HepG2 (cell line): ENCODE data around the gene NBR1. TPM values are rescaled to one million over a fixed set of nuclear protein-coding genes. Genes with fewer than 3 reads are reported as not detected.

ENCODE experiments used
- BRCA1 ChIP-seq: sonication (generic); formaldehyde crosslinking; IDR thresholded peaks from 2 replicates; pipeline ENCODE4 v1.4.0; 2020; ENCODE audit warnings: missing genetic modification reagents
- CBFB ChIP-seq: sonication (generic); formaldehyde crosslinking; IDR thresholded peaks from 2 replicates; pipeline ENCODE4 v1.4.0; 2020; ENCODE audit warnings: missing genetic modification reagents
- FOXK1 ChIP-seq: sonication (generic); formaldehyde crosslinking; IDR thresholded peaks from 2 replicates; pipeline ENCODE4 v1.4.0; 2020; ENCODE audit warnings: low read depth, missing genetic modification reagents, borderline replicate concordance
- FOXP1 ChIP-seq, 2 experiments: fragments of 450-650 bp in 1 of 2; IDR thresholded peaks; 2 replicates each; pipeline ENCODE4 v1.6.1; 2017 to 2018; ENCODE audit warnings: antibody characterized with exemption in 1 of 2
- HIC2 ChIP-seq: sonication (generic); formaldehyde crosslinking; IDR thresholded peaks from 2 replicates; pipeline ENCODE4 v1.9.0; 2022; ENCODE audit warnings: low read depth, missing genetic modification reagents
- MYC ChIP-seq: sonication (generic); formaldehyde crosslinking; IDR thresholded peaks from 2 replicates; pipeline ENCODE4 v1.9.0; 2021; ENCODE audit warnings: missing genetic modification reagents, borderline replicate concordance
- MYPOP ChIP-seq: sonication (generic); formaldehyde crosslinking; IDR thresholded peaks from 2 replicates; pipeline ENCODE4 v1.8.1; 2023; ENCODE audit warnings: mild to moderate bottlenecking, moderate library complexity, missing genetic modification reagents
- RBM22 ChIP-seq: fragments of 200-400 bp; formaldehyde crosslinking; optimal IDR thresholded peaks from 2 replicates; pipeline ENCODE3; 2017; ENCODE audit warnings: mild to moderate bottlenecking, low read length, moderate library complexity
- SKIL ChIP-seq: sonication (generic); formaldehyde crosslinking; IDR thresholded peaks from 2 replicates; pipeline ENCODE4 v1.8.0; 2022; ENCODE audit warnings: missing genetic modification reagents, mild to moderate bottlenecking, moderate library complexity, borderline replicate concordance
- TAF1 ChIP-seq: sonication (generic); formaldehyde crosslinking; IDR thresholded peaks from 2 replicates; pipeline ENCODE4 v1.4.0; 2020; ENCODE audit warnings: missing genetic modification reagents
- TRIM24 ChIP-seq: sonication (generic); formaldehyde crosslinking; IDR thresholded peaks from 2 replicates; pipeline ENCODE4 v1.8.0; 2022; ENCODE audit warnings: mild to moderate bottlenecking, missing genetic modification reagents
- ZKSCAN5 ChIP-seq: sonication (generic); formaldehyde crosslinking; IDR thresholded peaks from 2 replicates; pipeline ENCODE4 v1.5.1; 2020; ENCODE audit warnings: mild to moderate bottlenecking, missing genetic modification reagents
- ZNF326 ChIP-seq: sonication (generic); formaldehyde crosslinking; IDR thresholded peaks from 2 replicates; pipeline ENCODE4 v1.4.0; 2020; ENCODE audit warnings: missing genetic modification reagents, borderline replicate concordance
- ZNF432 ChIP-seq: sonication (generic); formaldehyde crosslinking; IDR thresholded peaks from 2 replicates; pipeline ENCODE4 v1.5.0; 2020; ENCODE audit warnings: missing genetic modification reagents, mild to moderate bottlenecking, borderline replicate concordance
- ZNF607 ChIP-seq: sonication (generic); formaldehyde crosslinking; IDR thresholded peaks from 2 replicates; pipeline ENCODE4 v1.5.1; 2020; ENCODE audit warnings: missing genetic modification reagents, mild to moderate bottlenecking, borderline replicate concordance
- ZNF709 ChIP-seq: sonication (generic); formaldehyde crosslinking; IDR thresholded peaks from 2 replicates; pipeline ENCODE4 v1.5.0; 2020; ENCODE audit warnings: mild to moderate bottlenecking, missing genetic modification reagents
- ZNF746 ChIP-seq: sonication (generic); formaldehyde crosslinking; IDR thresholded peaks from 2 replicates; pipeline ENCODE4 v1.8.0; 2022; ENCODE audit warnings: mild to moderate bottlenecking, missing genetic modification reagents
- ZNF761 ChIP-seq: sonication (generic); formaldehyde crosslinking; conservative IDR thresholded peaks from 2 replicates; pipeline ENCODE4 v1.4.0; 2020; ENCODE audit warnings: mild to moderate bottlenecking, missing genetic modification reagents
- ZNF792 ChIP-seq: IDR thresholded peaks from 2 replicates; pipeline ENCODE4 v1.6.1; 2016
- ZXDC ChIP-seq: sonication (generic); formaldehyde crosslinking; IDR thresholded peaks from 2 replicates; pipeline ENCODE4 v1.5.0; 2020; ENCODE audit warnings: mild to moderate bottlenecking, missing genetic modification reagents
- polyA plus RNA-seq, 8 experiments: library from polyadenylated mRNA; depleted of rRNA in 3 of 8; stranded (reverse) in 7 of 8; unstranded in 1 of 8; fragments of >200 nt; fragmentation: Illumina TruSeq in 4 of 8; extraction: Trizol in 4 of 8; gene quantifications; 2 replicates each; pipeline versions ENCODE4 v1.2.1 to v1.2.3, GENCODE V29; 2011 to 2016; ENCODE audit warnings: low read depth in 4 of 8, missing spikeins in 1 of 8, mixed read lengths in 1 of 8; ENCODE audit not compliant: insufficient read depth in 1 of 8
- total RNA-seq, 5 experiments: library from RNA; depleted of rRNA; stranded (reverse); fragments of >200 nt; fragmentation: Illumina TruSeq; extraction: Trizol; gene quantifications; 2 replicates each; pipeline ENCODE4 v1.2.3, GENCODE V29; 2016; ENCODE audit warnings: low read depth in 1 of 5

Gene NBR1
- total and polyA plus RNA-seq, 2 of the 13 experiments (the other 11 are each of a cell fraction or from before 2014, with no cell fraction given), result 51.7 to 121 TPM

GRCh38 chr17:43134774-43135453, 36.1 kb upstream of the NBR1 start (continued):
- no peak for TF ChIP-seq ZNF326 (CRISPR knock-in tag)
- no peak for TF ChIP-seq FOXP1 (IDR thresholded peaks at IDR 0.05)
- no peak for TF ChIP-seq FOXP1 (CRISPR knock-in tag; IDR thresholded peaks at IDR 0.05)
- TF ChIP-seq RBM22, result no peak
- no peak for TF ChIP-seq FOXK1 (CRISPR knock-in tag)
- TF ChIP-seq ZNF792 (CRISPR knock-in tag), result peak; percentile 99
- TF ChIP-seq MYC, result peak; percentile 58; the same call in 1 of the 2 replicates
- no peak for TF ChIP-seq BRCA1 (CRISPR knock-in tag)
- TF ChIP-seq ZNF432 (CRISPR knock-in tag), result no peak
- no peak for TF ChIP-seq ZXDC
- no peak for TF ChIP-seq ZNF709
- peak; percentile 63; the same call in 1 of the 2 replicates for TF ChIP-seq SKIL
- no peak for TF ChIP-seq ZKSCAN5 (CRISPR knock-in tag)
- no peak for TF ChIP-seq TAF1 (CRISPR knock-in tag)
- 0 out of 2 replicates have a peak, but pooled peaks have one; percentile 39 for TF ChIP-seq ZNF761 (CRISPR knock-in tag)
- TF ChIP-seq CBFB (CRISPR knock-in tag), result no peak
- TF ChIP-seq ZNF607 (CRISPR knock-in tag), result no peak; the same call in 1 of the 2 replicates
- no peak for TF ChIP-seq ZNF746 (CRISPR knock-in tag)
- no peak for TF ChIP-seq MYPOP (CRISPR knock-in tag)
- TF ChIP-seq TRIM24 (CRISPR knock-in tag), result no peak
- no peak for TF ChIP-seq HIC2
